ENCODE data around the gene CDC42EP5. TPM values are rescaled to one million over a fixed set of nuclear protein-coding genes. Genes with fewer than 3 reads are reported as not detected.
A peak's percentile ranks its signal among the peaks of the same experiment; 100 is the strongest.

CDC42EP5 gene
- total RNA-seq, 1 donor from 2014 or later = 8.9 TPM

- intact Hi-C loops (cut with DNase I) = loop anchor here (5.0 kb wide), 1 partner anchor 42 kb away; no protein-coding TSS in a partner anchor
- ATAC-seq (no peak), DNase-seq (ENCODE audit: missing footprints) (no peak)
These were observed 38.3 kb downstream of the CDC42EP5 start for GRCh38 chr19:54434873-54435214.

- intact Hi-C loops (cut with DNase I) = loop anchor here (5.0 kb wide), 1 partner anchor 43 kb away; no protein-coding TSS in a partner anchor
- DNase-seq (ENCODE audit: missing footprints) = no peak
- ATAC-seq = no peak
These were observed 38.8 kb downstream of the CDC42EP5 start for GRCh38 chr19:54434112-54434872.

GRCh38 chr19:54433697-54434096, 39.4 kb downstream of the CDC42EP5 start:
- no peak for DNase-seq (ENCODE audit: missing footprints)
- ATAC-seq = no peak
- intact Hi-C loops (cut with DNase I) = loop anchor here (5.0 kb wide), 1 partner anchor 44 kb away; no protein-coding TSS in a partner anchor

- ATAC-seq = no peak
- DNase-seq (ENCODE audit: missing footprints) = no peak
- intact Hi-C loops (cut with DNase I) = loop anchor here (5.0 kb wide), 1 partner anchor 45 kb away; no protein-coding TSS in a partner anchor
These were observed 40.9 kb downstream of the CDC42EP5 start for GRCh38 chr19:54432144-54432738.

GRCh38 chr19:54431255-54431838, 41.7 kb downstream of the CDC42EP5 start:
- DNase-seq (ENCODE audit: missing footprints) (no peak), ATAC-seq (peak; percentile 14)
- intact Hi-C loops (cut with DNase I) = loop anchor here (5.0 kb wide), 1 partner anchor 46 kb away; no protein-coding TSS in a partner anchor

- intact Hi-C loops (cut with DNase I) = loop anchor here (5.0 kb wide), 1 partner anchor 47 kb away; no protein-coding TSS in a partner anchor
- no peak for DNase-seq (ENCODE audit: missing footprints)
- peak; percentile 64 for ATAC-seq
These were observed 42.5 kb downstream of the CDC42EP5 start for GRCh38 chr19:54430306-54431254.

- ATAC-seq = no peak
- intact Hi-C loops (cut with DNase I) = loop anchor here (5.0 kb wide), 1 partner anchor 48 kb away; no protein-coding TSS in a partner anchor
These were observed 43.4 kb downstream of the CDC42EP5 start for GRCh38 chr19:54429545-54430227.

GRCh38 chr19:54429176-54429495, 44.0 kb downstream of the CDC42EP5 start:
- intact Hi-C loops (cut with DNase I) = no loop called here
- no peak for ATAC-seq
- DNase-seq (ENCODE audit: missing footprints) = no peak

More at GRCh38 chr19:54429545-54430227, 43.4 kb downstream of the CDC42EP5 start:
- DNase-seq (ENCODE audit: missing footprints) = no peak

- DNase-seq (ENCODE audit: missing footprints) (no peak), ATAC-seq (no peak)
- intact Hi-C loops (cut with DNase I) = no loop called here
These were observed 44.5 kb downstream of the CDC42EP5 start for GRCh38 chr19:54428323-54429175.

GRCh38 chr19:54427586-54427985, 45.5 kb downstream of the CDC42EP5 start:
- DNase-seq (ENCODE audit: missing footprints) (no peak), ATAC-seq (no peak)
- intact Hi-C loops (cut with DNase I) = no loop called here

- no peak for ATAC-seq
- intact Hi-C loops (cut with DNase I) = no loop called here
- DNase-seq (ENCODE audit: missing footprints) = no peak
These were observed 46.7 kb downstream of the CDC42EP5 start for GRCh38 chr19:54426291-54426931.

GRCh38 chr19:54425382-54425723, 47.7 kb downstream of the CDC42EP5 start:
- ATAC-seq (no peak), DNase-seq (ENCODE audit: missing footprints) (no peak)
- intact Hi-C loops (cut with DNase I) = no loop called here

GRCh38 chr19:54424660-54425381, 48.3 kb downstream of the CDC42EP5 start:
- DNase-seq (ENCODE audit: missing footprints) = no peak
- intact Hi-C loops (cut with DNase I) = no loop called here
- ATAC-seq = no peak

GRCh38 chr19:54424201-54424600, 48.9 kb downstream of the CDC42EP5 start:
- ATAC-seq (no peak), DNase-seq (ENCODE audit: missing footprints) (no peak)
- intact Hi-C loops (cut with DNase I) = no loop called here

- ATAC-seq (no peak), DNase-seq (ENCODE audit: missing footprints) (no peak)
- intact Hi-C loops (cut with DNase I) = no loop called here
These were observed 51.0 kb downstream of the CDC42EP5 start for GRCh38 chr19:54422136-54422535.

GRCh38 chr19:54421521-54421920, 51.6 kb downstream of the CDC42EP5 start:
- ATAC-seq = no peak
- DNase-seq (ENCODE audit: missing footprints) = no peak
- intact Hi-C loops (cut with DNase I) = no loop called here

- no peak for DNase-seq (ENCODE audit: missing footprints)
- no peak for ATAC-seq
- intact Hi-C loops (cut with DNase I) = no loop called here
These were observed 52.0 kb downstream of the CDC42EP5 start for GRCh38 chr19:54421169-54421516.

Data from Right ventricle myocardium inferior (tissue), 1 donor.